KBM-7 (cell line): Measurements from ENCODE around the gene TRPM2.
A peak's percentile ranks its signal among the peaks of the same experiment; 100 is the strongest.
"Not testable (repeated sequence)": the region's sequence is repeated elsewhere in the genome, so short reads cannot be mapped to it uniquely, and the experiment has no call there.

Source experiments
- DNase-seq: peaks from one replicate; pipeline ENCODE4 v3.0.0-alpha.2; 2015
- in situ Hi-C: fragments of 300-500 bp; cut with MboI; formaldehyde crosslinking; loops from 2 replicates; pipeline ENCODE4 v1.14.3; 2020; ENCODE audit warnings: low sequenced_read_pairs, low pct_unique_long_range_greater_than_20kb, mixed read lengths

TRPM2 gene

DNA sequence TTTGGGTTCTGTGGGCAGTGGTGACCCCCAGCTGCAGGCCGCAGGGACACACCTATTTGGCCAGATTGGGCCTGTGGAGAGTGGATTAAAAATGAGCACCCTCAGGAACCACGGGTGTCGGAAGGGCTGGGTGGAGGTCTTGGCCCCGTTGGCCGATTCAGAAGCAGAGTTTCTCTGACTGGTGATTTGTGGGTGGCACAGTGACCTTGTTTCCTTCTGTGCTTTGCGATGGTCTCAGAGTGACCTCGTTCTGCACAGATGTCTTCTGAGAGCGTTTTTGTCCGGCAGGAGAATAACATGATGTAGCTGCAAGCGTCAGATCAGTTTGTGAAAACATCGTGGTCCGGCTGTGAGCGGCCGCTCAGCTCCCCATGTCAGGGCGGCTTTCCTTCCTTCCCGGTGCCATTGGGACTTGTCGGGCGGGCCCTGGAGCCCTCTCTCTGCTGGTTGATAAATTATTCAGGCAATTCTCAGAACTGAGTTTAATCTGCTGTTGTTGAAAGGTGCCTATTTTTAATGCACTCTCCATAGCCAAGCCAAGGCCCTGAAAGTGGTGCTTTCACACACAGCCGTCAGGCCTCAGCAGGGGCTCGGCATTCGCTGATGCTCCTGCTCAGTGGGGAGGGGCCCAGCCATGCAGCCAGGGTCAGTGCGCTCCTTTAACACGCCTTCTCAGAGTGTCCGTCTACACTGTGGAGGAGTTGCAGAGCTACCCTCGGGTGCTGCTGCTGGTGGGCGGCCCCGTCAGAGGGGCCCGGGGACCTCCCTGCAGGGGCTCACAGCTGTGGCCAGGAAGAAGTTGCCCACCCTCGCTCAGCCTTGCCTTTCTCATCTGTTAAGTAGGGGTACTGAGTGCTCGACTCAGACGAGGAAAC lies 26.8 kb downstream of the TRPM2 start:
- in situ Hi-C loops, result no loop called here
- DNase-seq, result no peak

DNA sequence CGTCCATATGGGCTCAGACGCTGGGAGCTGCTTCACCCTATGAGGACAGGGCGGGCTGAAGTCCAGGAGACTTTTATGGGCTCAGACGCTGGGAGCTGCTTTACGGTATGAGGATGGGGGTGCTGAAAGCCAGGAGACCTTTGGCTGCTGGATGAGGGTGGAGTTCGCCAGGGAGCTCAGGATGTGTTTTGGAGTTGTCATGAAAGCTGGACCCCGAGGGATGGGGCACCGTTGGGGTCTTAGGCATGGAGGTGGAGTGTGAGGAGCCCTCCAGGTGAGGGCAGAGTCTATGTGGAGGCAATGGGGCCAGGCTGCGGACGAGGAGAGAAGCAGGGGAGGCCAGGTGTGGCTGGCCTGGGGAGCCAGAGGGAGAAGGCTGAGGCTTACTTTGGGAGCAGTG lies 27.5 kb downstream of the TRPM2 start:
- DNase-seq, result no peak
- in situ Hi-C loops, result no loop called here

DNA sequence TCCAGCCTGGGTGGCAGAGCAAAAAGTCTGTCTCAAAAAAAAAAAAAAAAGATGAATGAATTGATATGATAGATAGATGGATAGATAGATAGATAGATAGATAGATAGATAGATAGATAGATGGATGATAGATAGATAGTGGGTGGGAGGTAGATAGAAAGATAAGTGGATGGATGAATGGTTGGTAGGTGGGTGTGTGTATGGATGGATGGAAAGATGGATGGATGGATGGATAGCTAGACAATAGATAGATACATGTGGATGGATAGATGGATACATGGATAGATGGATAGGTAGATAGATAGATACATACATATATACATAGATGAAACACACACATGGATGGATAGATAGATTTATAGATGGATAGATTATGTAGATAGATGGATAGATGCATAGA lies 28.5 kb downstream of the TRPM2 start:
- no peak for DNase-seq
- in situ Hi-C loops, result no loop called here

DNA sequence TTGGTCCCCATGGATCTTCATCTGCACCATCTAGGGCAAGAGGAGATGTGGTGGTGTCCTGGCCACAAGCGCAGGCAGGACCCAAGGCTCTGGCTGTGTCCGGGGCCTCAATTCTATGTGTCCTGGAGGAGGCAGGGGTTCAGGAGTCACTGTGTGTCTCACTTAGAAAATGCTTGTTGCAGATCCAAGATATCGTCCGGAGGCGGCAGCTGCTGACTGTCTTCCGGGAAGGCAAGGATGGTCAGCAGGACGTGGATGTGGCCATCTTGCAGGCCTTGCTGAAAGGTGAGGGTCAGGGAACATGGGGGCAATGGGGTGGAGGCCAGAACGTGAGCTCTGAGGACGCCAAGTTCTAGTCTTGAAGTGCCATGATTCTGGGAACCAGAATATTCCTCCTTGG lies 29.1 kb downstream of the TRPM2 start:
- in situ Hi-C loops, result no loop called here
- no peak for DNase-seq

DNA sequence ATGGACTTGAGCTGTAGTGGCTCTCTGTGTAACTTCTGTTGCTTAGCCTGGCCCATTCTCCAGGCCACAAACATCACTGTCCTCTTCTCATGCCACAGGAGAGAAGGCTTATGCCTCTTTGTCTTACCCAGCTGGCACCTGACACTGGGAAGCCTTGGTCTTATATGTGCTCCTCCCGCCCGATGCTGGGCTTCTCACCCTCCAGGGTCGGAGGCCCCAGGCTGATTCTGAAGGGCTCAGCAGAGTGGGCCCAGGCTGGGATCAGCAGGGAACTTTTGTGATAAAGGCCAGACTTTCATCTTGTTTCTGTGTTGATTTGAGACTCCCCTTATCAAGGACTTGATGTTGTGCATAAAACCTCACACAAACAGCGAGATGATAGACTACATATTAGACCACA lies 29.8 kb downstream of the TRPM2 start:
- in situ Hi-C loops, result no loop called here
- DNase-seq, result no peak

DNA sequence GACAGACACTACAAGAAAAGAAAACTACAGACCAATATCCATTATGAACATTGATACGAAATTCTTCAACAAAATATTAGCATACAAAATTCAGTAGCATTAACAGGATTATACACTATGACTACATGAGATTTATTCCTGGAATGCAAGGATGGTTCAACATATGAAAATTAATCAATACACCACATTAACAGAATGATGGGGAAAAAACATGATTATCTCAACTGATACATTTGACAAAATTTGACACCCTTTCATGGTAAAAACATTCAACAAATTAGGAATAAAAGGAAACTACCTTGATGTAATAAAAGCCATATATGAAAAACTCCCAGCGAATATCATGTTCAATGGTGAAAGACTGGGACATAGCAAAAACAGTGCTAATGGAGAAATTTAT lies 31.5 kb downstream of the TRPM2 start:
- DNase-seq, result no peak
- in situ Hi-C loops, result no loop called here

DNA sequence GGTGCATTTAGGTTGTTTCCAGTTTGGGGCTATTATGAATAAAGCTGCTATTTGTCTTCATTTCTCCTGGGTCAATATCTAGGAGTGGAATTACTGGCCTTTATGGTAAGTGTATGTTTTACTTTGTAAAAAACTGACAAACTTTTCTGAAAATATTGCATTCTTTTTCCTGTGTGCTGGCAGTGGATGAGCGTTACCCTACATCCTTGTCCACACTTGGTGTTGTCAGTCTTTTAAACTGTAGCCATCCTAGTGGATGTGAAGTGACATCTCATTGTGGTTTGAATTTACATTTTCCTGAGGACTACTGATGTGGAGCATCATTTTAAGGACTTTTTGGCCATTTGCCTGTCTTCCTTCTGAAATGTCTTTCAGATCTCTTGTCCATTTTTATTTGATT lies 35.9 kb downstream of the TRPM2 start:
- in situ Hi-C loops, result no loop called here
- DNase-seq, result no peak

DNA sequence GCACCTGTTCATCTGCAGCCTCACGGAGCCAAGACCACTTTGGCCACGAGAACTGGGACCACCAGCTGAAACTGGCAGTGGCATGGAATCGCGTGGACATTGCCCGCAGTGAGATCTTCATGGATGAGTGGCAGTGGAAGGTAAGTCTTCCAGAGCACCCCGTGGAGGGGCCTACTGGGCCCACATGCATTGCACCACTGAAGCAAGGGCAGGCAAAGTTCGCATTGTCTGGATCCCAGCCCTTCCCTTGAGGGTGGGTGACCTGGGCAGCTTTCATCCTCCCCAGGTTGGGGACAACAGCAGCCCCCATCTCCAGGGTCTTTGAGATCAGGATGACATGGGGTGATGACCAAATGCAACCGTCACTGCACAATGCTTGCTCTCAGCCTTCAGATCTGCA lies 37.5 kb downstream of the TRPM2 start:
- DNase-seq, result no peak
- in situ Hi-C loops, result no loop called here

DNA sequence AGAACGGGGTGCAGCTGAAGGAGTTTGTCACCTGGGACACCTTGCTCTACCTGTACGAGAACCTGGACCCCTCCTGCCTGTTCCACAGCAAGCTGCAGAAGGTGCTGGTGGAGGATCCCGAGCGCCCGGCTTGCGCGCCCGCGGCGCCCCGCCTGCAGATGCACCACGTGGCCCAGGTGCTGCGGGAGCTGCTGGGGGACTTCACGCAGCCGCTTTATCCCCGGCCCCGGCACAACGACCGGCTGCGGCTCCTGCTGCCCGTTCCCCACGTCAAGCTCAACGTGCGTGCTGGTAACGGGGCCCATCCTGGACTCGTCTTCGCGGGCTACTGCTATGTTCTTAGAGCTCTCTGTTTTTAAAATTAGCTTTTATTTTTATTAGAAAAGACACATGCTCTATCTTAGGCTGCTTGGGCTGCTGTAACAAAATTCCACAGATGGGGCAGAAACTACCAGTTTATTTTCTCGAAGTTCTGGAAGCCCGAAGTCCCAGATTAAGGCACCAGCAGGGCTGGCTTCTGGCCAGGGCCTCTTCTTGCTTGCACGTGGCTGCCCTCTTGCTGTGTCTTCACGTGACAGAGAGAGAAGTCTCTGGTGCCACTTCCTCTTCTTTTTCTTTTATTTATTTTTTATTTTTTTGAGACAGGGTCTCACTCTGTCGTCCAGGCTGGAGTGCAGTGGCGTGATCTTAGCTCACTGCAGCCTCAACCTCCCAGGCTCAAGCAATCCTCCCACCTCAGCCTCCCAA lies 38.1 kb downstream of the TRPM2 start:
- in situ Hi-C loops, result no loop called here

DNA sequence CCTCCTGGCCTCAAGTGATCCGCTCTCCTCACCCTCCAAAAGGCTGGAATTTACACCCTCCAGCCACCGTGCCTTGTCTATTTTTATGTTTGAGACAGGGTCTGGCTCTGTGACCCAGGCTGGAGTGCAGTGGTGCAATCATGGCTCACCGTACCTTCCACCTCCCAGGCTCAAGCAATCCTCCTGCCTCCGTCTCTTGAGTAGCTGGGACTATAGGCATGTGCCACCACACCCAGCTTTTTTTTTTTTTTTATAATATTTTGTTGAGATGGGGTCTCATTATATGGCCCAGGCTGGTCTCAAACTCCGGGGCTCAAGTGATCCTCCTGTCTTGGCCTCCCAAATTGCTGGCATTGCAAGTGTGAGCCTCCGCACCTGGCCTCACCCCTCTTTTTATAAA lies 38.8 kb downstream of the TRPM2 start:
- in situ Hi-C loops, result no loop called here
- DNase-seq, result no peak

More for the DNA sequence above, 38.1 kb downstream of the TRPM2 start:
- DNase-seq, result peak; percentile 32

DNA sequence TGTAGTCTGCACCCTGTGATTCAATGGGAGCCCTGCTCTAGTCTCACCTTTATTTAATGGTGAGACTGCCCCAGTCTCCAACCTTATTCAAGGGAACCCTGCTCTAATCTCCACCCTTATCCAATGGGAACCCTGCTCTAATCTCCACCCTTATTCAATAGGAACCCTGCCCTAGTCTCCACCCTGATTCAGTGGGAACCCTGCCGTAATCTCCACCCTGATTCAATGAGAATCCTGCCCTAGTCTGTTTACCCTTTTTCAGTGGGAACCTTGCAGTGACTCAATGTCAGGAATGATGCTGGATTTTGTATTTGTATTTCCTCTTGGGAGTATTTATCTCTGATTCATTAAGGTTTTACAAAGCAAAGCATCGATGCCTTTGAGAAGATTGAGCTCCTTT lies 39.5 kb downstream of the TRPM2 start:
- no peak for DNase-seq
- in situ Hi-C loops, result no loop called here

DNA sequence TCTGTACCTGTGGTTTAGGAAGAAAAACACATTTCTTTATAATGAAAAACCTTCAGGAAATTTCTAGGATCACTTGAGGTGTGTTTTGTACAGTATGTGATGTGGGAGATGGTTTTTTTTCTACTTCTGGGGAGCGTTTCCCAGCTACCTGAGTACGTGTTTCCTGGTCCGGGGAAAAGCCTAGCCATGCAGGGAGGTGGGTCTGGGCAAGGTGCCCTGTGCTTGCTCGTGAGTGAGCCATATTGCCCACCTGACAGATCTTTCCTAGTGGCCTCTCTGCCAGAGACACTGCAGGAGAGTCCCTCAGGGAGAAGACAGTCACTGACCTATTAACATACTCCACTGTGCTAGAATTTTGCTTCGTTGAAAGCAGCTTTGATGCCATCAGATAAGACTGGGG lies 41.3 kb downstream of the TRPM2 start:
- DNase-seq, result no peak
- in situ Hi-C loops, result no loop called here

DNA sequence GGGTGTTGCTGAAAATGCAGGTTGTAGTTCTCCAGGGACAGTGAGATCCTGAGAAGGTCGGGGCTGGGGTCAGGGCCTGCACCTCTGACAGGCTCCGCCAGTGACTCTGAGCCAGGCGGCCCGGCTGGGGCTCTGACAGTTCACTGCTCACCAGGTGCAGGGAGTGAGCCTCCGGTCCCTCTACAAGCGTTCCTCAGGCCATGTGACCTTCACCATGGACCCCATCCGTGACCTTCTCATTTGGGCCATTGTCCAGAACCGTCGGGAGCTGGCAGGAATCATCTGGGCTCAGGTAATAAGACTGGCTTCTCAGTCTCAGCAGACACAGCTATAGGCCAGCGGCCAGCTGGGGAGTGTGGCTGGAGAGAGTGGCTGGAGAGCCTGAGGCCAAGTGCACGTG lies 41.8 kb downstream of the TRPM2 start:
- in situ Hi-C loops, result no loop called here
- no peak for DNase-seq

DNA sequence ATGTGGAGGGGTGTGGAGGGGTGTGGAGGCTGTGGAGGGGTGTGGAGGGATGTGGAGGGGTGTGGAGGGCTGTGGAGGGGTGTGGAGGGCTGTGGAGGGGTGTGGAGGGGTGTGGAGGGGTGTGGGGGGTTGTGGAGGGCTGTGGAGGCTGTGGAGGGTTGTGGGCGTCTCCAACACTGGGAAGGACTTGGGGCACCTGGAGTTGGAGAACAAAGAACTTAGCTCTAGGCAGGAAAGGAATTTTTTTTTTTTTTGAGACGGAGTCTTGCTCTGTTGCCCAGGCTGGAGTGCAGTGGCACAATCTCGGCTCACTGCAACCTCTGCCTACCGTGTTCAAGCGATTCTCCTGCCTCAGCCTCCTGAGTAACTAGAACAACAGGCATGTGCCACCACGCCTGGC lies 43.4 kb downstream of the TRPM2 start:
- in situ Hi-C loops, DNase-seq: not testable (repeated sequence)

DNA sequence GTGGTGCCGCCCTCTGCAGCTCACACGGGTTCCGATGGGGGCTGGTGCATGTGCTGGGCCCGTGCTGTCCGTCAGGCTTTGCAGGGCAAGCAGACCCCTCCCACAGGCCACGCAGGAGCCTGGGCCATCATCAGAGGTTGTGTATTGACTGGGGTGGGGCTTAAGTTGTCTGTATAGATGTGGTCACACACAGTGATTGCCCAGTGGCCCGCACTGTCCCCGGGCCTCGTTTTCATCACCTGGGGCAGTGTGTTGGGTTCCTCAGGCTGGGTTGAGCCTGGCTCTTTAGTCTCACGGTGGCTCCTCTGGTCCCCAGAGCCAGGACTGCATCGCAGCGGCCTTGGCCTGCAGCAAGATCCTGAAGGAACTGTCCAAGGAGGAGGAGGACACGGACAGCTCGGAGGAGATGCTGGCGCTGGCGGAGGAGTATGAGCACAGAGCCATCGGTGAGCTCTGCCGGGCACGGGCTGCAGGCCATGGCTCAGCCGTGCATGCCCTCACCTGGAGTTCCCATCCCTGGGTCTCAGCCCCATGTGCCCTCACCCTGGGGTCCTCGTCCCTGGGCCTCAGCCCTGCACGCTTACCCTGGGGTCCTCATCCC lies 44.1 kb downstream of the TRPM2 start:
- no peak for DNase-seq
- in situ Hi-C loops, result no loop called here

DNA sequence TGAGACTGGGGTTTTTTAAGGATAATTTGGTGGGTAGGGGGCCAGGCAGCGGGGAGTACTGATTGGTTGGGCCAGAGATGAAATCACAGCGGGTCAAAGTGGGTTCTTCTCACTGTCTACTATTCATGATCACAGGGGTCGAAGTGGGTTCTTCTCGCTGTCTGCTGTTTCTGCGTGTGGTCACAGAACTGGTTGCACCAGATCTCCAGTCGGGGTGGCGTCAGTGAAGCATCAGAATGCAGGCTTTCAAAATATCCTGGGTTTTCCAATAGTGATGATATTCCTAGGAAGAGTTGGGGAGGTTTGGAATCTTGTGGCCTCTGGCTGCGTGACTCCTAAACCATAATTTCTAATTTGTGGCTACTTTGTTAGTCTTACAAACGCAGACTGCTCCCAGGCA lies 45.1 kb downstream of the TRPM2 start:
- in situ Hi-C loops, result no loop called here
- DNase-seq, result no peak

DNA sequence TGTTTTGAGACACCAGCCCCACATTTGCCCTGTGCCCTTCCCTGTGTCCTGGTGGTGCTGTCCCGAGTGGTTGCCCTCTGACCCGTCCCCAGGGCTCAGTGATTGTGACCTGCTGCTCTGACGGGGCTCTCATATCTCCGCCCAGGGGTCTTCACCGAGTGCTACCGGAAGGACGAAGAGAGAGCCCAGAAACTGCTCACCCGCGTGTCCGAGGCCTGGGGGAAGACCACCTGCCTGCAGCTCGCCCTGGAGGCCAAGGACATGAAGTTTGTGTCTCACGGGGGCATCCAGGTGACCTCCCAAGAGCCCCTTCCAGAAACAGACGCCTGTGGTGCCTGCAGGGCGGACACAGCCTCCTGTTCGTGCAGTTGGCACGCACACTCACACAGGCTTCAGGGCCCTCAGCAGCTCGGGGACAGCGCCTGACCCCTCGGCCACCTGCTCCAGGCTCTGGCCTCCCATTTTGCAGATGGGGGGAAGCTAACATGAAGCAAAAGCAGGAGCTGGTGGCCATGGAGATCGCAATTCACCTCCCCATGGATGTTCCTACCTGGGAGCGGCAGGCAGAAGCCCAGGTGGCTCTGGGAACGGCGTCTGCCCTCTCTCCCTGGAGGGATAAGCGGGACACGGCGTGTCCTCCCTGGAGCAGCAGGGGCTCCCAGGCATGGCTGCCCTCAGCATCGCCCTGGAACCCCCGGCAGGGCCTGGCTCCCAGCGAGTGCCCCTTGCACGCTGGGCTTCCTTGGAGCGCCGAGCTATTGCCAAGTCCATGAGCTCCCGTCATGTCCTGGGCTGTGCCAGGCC lies 45.9 kb downstream of the TRPM2 start:
- no peak for DNase-seq
- in situ Hi-C loops, result no loop called here

DNA sequence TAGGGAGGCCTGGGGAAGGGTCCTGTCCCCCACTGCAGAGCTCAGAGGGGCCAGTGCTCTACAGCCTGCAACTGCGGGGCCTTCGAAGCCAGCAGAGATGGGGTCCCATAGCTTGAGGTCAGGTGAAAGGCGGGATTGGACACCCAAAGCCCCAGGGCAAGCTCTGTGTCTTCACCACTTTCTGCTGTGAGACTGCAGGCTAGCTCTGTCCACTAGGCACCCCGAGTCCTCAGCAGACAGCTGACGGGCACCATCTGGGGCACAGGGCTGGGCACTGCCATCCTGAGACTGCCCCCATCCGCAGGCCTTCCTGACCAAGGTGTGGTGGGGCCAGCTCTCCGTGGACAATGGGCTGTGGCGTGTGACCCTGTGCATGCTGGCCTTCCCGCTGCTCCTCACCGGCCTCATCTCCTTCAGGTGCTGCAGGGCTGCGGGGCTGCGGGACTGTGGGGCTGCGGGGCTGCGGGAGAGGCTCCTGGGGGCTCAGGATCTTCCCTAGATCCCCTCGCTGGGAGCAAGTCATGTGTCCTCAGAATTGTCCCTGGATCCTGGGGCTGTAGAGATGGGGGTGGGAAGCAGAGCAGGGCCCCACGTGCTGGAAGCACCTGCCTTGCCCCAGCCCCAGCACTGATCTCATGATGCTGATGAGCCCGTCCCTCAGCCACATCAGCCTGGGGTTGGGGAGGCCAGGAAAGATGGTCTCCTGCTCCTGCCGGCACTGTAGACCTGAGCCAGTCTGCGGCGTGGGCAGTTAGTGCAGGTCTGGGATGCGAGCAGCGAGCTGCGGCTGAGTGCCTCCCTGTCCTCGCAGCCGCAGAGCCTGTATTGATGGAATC lies 46.8 kb downstream of the TRPM2 start:
- in situ Hi-C loops, result no loop called here
- DNase-seq, result no peak
